ENCODE results near the gene SH3RF3. TPM values are rescaled to one million over a fixed set of nuclear protein-coding genes. Genes with fewer than 3 reads are reported as not detected.
A peak's percentile ranks its signal among the peaks of the same experiment; 100 is the strongest.
"Not testable (repeated sequence)": the region's sequence is repeated elsewhere in the genome, so short reads cannot be mapped to it uniquely, and the experiment has no call there.

The SH3RF3 gene
- total and polyA plus RNA-seq, 2 donors (not counting 1 experiment from before 2014, with no cell fraction given), result 8.3 to 10.1 TPM

GRCh38 chr2:109218087-109218791 is 89.2 kb downstream of the SH3RF3 start:
- no peak overlapping the region for H3K4me3 ChIP-seq (replicated peaks in 1 of 4; ENCODE audit: control extremely low read depth in 1 of 4, insufficient read depth in 1 of 4, low read depth in 3 of 4, low read length in 4 of 4)
- H3K27me3 ChIP-seq (ENCODE audit: control insufficient read depth, insufficient read depth, low read length), result no peaks in the 10 kb centered on the region
- no peaks in the 10 kb centered on the region for H3K36me3 ChIP-seq (ENCODE audit: control insufficient read depth, insufficient read depth, low read length)
- peaks cover 29% of the 10 kb centered on the region for H3K4me1 ChIP-seq (ENCODE audit: control insufficient read depth, extremely low read depth, insufficient read depth, low read length)
- H3K4me2 ChIP-seq (ENCODE audit: extremely low read depth, insufficient read depth, low read length), result peak overlapping the region; percentile 17
- no peak for TF ChIP-seq EZH2 (IDR thresholded peaks at IDR 0.05; ENCODE audit: low read length, missing control alignments)
- TF ChIP-seq, protein P1, sequence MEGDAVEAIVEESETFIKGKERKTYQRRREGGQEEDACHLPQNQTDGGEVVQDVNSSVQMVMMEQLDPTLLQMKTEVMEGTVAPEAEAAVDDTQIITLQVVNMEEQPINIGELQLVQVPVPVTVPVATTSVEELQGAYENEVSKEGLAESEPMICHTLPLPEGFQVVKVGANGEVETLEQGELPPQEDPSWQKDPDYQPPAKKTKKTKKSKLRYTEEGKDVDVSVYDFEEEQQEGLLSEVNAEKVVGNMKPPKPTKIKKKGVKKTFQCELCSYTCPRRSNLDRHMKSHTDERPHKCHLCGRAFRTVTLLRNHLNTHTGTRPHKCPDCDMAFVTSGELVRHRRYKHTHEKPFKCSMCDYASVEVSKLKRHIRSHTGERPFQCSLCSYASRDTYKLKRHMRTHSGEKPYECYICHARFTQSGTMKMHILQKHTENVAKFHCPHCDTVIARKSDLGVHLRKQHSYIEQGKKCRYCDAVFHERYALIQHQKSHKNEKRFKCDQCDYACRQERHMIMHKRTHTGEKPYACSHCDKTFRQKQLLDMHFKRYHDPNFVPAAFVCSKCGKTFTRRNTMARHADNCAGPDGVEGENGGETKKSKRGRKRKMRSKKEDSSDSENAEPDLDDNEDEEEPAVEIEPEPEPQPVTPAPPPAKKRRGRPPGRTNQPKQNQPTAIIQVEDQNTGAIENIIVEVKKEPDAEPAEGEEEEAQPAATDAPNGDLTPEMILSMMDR (conservative IDR thresholded peaks at IDR 0.05 in 1 of 2, IDR thresholded peaks at IDR 0.05 in 1 of 2; ENCODE audit: low read depth in 1 of 2, low read length in 2 of 2), result no peak
- no peak overlapping the region for H2AFZ ChIP-seq (ENCODE audit: low read length)
- no peaks in the 10 kb centered on the region for H3K9me3 ChIP-seq (ENCODE audit: control insufficient read depth, insufficient read depth, low read depth, low read length)
- H4K20me1 ChIP-seq (ENCODE audit: control insufficient read depth, extremely low read depth, insufficient read depth, low read length), result no peaks in the 10 kb centered on the region
- DNase-seq (ENCODE audit: low read depth in 2 of 2), result peak; percentile 74 to 79
- peak overlapping the region; percentile 9 for H3K9ac ChIP-seq (ENCODE audit: insufficient read depth, low read length)
- peak overlapping the region; percentile 79 for H3K27ac ChIP-seq (ENCODE audit: insufficient read depth, low read length)
- peaks cover 31% of the 10 kb centered on the region for H3K79me2 ChIP-seq (ENCODE audit: control insufficient read depth, insufficient read depth, low read length)

GRCh38 chr2:109218792-109219126 is 89.8 kb downstream of the SH3RF3 start:
- Histone ChIP-seq H3K9me3 (ENCODE audit: control insufficient read depth, insufficient read depth, low read depth, low read length) (no peaks in the 10 kb centered on the region), H4K20me1 (ENCODE audit: control insufficient read depth, extremely low read depth, insufficient read depth, low read length) (no peaks in the 10 kb centered on the region), H3K4me3 (replicated peaks in 1 of 4; ENCODE audit: control extremely low read depth in 1 of 4, insufficient read depth in 1 of 4, low read depth in 3 of 4, low read length in 4 of 4) (no peak overlapping the region), H3K9ac (ENCODE audit: insufficient read depth, low read length) (no peak overlapping the region), H3K27ac (ENCODE audit: insufficient read depth, low read length) (peak overlapping the region; percentile 79), H2AFZ (ENCODE audit: low read length) (no peak overlapping the region), H3K4me2 (ENCODE audit: extremely low read depth, insufficient read depth, low read length) (no peak overlapping the region), H3K4me1 (ENCODE audit: control insufficient read depth, extremely low read depth, insufficient read depth, low read length) (peaks cover 25% of the 10 kb centered on the region), H3K27me3 (ENCODE audit: control insufficient read depth, insufficient read depth, low read length) (no peaks in the 10 kb centered on the region), H3K36me3 (ENCODE audit: control insufficient read depth, insufficient read depth, low read length) (no peaks in the 10 kb centered on the region), H3K79me2 (ENCODE audit: control insufficient read depth, insufficient read depth, low read length) (peaks cover 30% of the 10 kb centered on the region)
- no peak for TF ChIP-seq EZH2 (IDR thresholded peaks at IDR 0.05; ENCODE audit: low read length, missing control alignments)
- TF ChIP-seq, protein P1 (conservative IDR thresholded peaks at IDR 0.05 in 1 of 2, IDR thresholded peaks at IDR 0.05 in 1 of 2; ENCODE audit: low read depth in 1 of 2, low read length in 2 of 2), result no peak
- no peak for DNase-seq (ENCODE audit: low read depth in 2 of 2)

- no peak overlapping the region for H3K4me2 ChIP-seq (ENCODE audit: extremely low read depth, insufficient read depth, low read length)
- H3K9me3 ChIP-seq (ENCODE audit: control insufficient read depth, insufficient read depth, low read depth, low read length), result no peaks in the 10 kb centered on the region
- no peak overlapping the region for H3K9ac ChIP-seq (ENCODE audit: insufficient read depth, low read length)
- H3K4me1 ChIP-seq (ENCODE audit: control insufficient read depth, extremely low read depth, insufficient read depth, low read length), result peaks cover 21% of the 10 kb centered on the region
- no peak overlapping the region for H3K27ac ChIP-seq (ENCODE audit: insufficient read depth, low read length)
- no peaks in the 10 kb centered on the region for H3K36me3 ChIP-seq (ENCODE audit: control insufficient read depth, insufficient read depth, low read length)
- H3K4me3 ChIP-seq (replicated peaks in 1 of 4; ENCODE audit: control extremely low read depth in 1 of 4, insufficient read depth in 1 of 4, low read depth in 3 of 4, low read length in 4 of 4), result no peak overlapping the region
- no peak overlapping the region for H2AFZ ChIP-seq (ENCODE audit: low read length)
- H4K20me1 ChIP-seq (ENCODE audit: control insufficient read depth, extremely low read depth, insufficient read depth, low read length), result no peaks in the 10 kb centered on the region
- peaks cover 23% of the 10 kb centered on the region for H3K79me2 ChIP-seq (ENCODE audit: control insufficient read depth, insufficient read depth, low read length)
- H3K27me3 ChIP-seq (ENCODE audit: control insufficient read depth, insufficient read depth, low read length), result no peaks in the 10 kb centered on the region
- DNase-seq (ENCODE audit: low read depth in 2 of 2), result no peak
- TF ChIP-seq, protein P1 (conservative IDR thresholded peaks at IDR 0.05 in 1 of 2, IDR thresholded peaks at IDR 0.05 in 1 of 2; ENCODE audit: low read depth in 1 of 2, low read length in 2 of 2), result no peak
- no peak for TF ChIP-seq EZH2 (IDR thresholded peaks at IDR 0.05; ENCODE audit: low read length, missing control alignments)
Observed at GRCh38 chr2:109220860-109221259, 91.9 kb downstream of the SH3RF3 start.

DNA sequence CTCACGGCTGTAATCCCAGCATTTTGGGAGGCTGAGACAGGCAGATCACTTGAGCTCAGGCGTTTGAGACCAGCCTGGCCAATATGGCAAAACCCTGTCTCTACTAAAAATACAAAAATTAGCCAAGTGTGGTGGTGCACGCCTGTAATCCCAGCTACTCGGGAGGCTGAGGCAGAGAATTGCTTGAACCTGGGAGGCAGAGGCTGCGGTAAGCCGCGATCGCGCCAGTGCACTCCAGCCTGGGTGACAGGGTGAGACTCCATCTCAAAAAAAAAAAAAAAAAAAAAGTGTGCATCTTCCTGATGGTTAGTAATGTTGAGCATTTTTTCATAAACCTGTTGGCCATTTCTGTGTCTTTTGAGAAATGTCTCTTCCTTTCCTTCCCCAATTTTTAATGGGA is 92.3 kb downstream of the SH3RF3 start:
- not testable (repeated sequence) for H3K36me3 ChIP-seq (ENCODE audit: control insufficient read depth, insufficient read depth, low read length); H3K27me3 ChIP-seq (ENCODE audit: control insufficient read depth, insufficient read depth, low read length); DNase-seq (ENCODE audit: low read depth in 2 of 2); H2AFZ ChIP-seq (ENCODE audit: low read length); H3K4me2 ChIP-seq (ENCODE audit: extremely low read depth, insufficient read depth, low read length); H3K9ac ChIP-seq (ENCODE audit: insufficient read depth, low read length); H4K20me1 ChIP-seq (ENCODE audit: control insufficient read depth, extremely low read depth, insufficient read depth, low read length); H3K4me3 ChIP-seq (replicated peaks in 1 of 4; ENCODE audit: control extremely low read depth in 1 of 4, insufficient read depth in 1 of 4, low read depth in 3 of 4, low read length in 4 of 4); H3K9me3 ChIP-seq (ENCODE audit: control insufficient read depth, insufficient read depth, low read depth, low read length); H3K27ac ChIP-seq (ENCODE audit: insufficient read depth, low read length)
- Histone ChIP-seq H3K79me2 (ENCODE audit: control insufficient read depth, insufficient read depth, low read length) (peaks cover 19% of the 10 kb centered on the region), H3K4me1 (ENCODE audit: control insufficient read depth, extremely low read depth, insufficient read depth, low read length) (peaks cover 20% of the 10 kb centered on the region)

Measured in fibroblast of lung (primary cell).